CD8-positive, alpha-beta memory T cell (primary cell): ENCODE data around the gene ZBTB1. TPM values are rescaled to one million over a fixed set of nuclear protein-coding genes. Genes with fewer than 3 reads are reported as not detected.

Experiments
- CTCF ChIA-PET: fragments of 350-600 bp; sonication (Branson Sonifier 250); formaldehyde crosslinking; loops from one replicate; lab custom pipeline; 2021; ENCODE audit warnings: antibody characterized with exemption; lab: Charles Lee
- POLR2A ChIA-PET: fragments of 350-600 bp; sonication (Branson Sonifier 250); formaldehyde crosslinking; loops from one replicate; lab custom pipeline; 2021; ENCODE audit warnings: antibody characterized with exemption; lab: Charles Lee
- DNase-seq, 5 donors: peaks; one replicate each; pipeline versions ENCODE4 v3.0.0 to v3.0.0-alpha.2; 2020 to 2022; ENCODE audit warnings: mixed read lengths in 1 of 5
- H3K27ac ChIP-seq: one replicate; pipeline ENCODE4 v1.7.0; 2013; ENCODE audit warnings: low read depth, mild to moderate bottlenecking, low read length, moderate library complexity
- H3K27me3 ChIP-seq: 2 replicates; pipeline ENCODE4 v1.7.0; 2013; ENCODE audit warnings: low read length, mild to moderate bottlenecking; ENCODE audit not compliant: insufficient read depth, poor library complexity, severe bottlenecking
- H3K36me3 ChIP-seq: 2 replicates; pipeline ENCODE4 v1.7.0; 2013; ENCODE audit warnings: mild to moderate bottlenecking, low read length, moderate library complexity; ENCODE audit not compliant: insufficient read depth
- H3K4me1 ChIP-seq: 2 replicates; pipeline ENCODE4 v1.7.0; 2013; ENCODE audit warnings: mild to moderate bottlenecking, low read length, moderate library complexity; ENCODE audit not compliant: insufficient read depth
- H3K4me3 ChIP-seq: 2 replicates; pipeline ENCODE4 v1.7.0; 2013; ENCODE audit warnings: mild to moderate bottlenecking, low read length
- H3K9me3 ChIP-seq: 2 replicates; pipeline ENCODE4 v1.7.0; 2013; ENCODE audit warnings: mild to moderate bottlenecking, low read length
- H3K27ac Mint-ChIP-seq, 8 donors: one replicate each; pipeline ENCODE4 v1.8.0; 2020 to 2021; ENCODE audit warnings: mixed read lengths in 8 of 8, mild to moderate bottlenecking in 6 of 8, inconsistent platforms in 3 of 8, moderate library complexity in 3 of 8
- H3K27me3 Mint-ChIP-seq, 2 donors: one replicate each; pipeline ENCODE4 v1.8.0; 2020 to 2021; ENCODE audit warnings: mixed read lengths in 2 of 2, mild to moderate bottlenecking in 1 of 2, moderate library complexity in 1 of 2
- H3K36me3 Mint-ChIP-seq, 3 donors: one replicate each; pipeline ENCODE4 v1.8.0; 2020 to 2021; ENCODE audit warnings: mixed read lengths in 3 of 3, inconsistent platforms in 1 of 3, mild to moderate bottlenecking in 1 of 3
- H3K4me1 Mint-ChIP-seq, 3 donors: one replicate each; pipeline ENCODE4 v1.8.0; 2020 to 2021; ENCODE audit warnings: mixed read lengths in 3 of 3, inconsistent platforms in 1 of 3, mild to moderate bottlenecking in 1 of 3
- H3K4me3 Mint-ChIP-seq, 7 donors: one replicate each; pipeline ENCODE4 v1.8.0; 2020 to 2021; ENCODE audit warnings: mixed read lengths in 7 of 7, mild to moderate bottlenecking in 6 of 7, moderate library complexity in 4 of 7, inconsistent platforms in 2 of 7
- H3K9me3 Mint-ChIP-seq, 5 donors: one replicate each; pipeline ENCODE4 v1.8.0; 2020 to 2022; ENCODE audit warnings: mixed read lengths in 5 of 5, mild to moderate bottlenecking in 3 of 5, moderate library complexity in 2 of 5, inconsistent platforms in 1 of 5
- polyA plus RNA-seq: library from polyadenylated mRNA; unstranded; fragments of 300-500 nt; fragmentation: Illumina TruSeq; gene quantifications from one replicate; pipeline ENCODE4 v1.2.3, GENCODE V29; 2021
- total RNA-seq, 2 experiments: library from RNA; stranded (reverse); gene quantifications; one replicate each; pipeline ENCODE4 v1.2.3, GENCODE V29; 2021

ZBTB1 gene
- total and polyA plus RNA-seq, 3 experiments from 2014 or later, result 48.2 to 51.7 (median 48.4) TPM

DNA sequence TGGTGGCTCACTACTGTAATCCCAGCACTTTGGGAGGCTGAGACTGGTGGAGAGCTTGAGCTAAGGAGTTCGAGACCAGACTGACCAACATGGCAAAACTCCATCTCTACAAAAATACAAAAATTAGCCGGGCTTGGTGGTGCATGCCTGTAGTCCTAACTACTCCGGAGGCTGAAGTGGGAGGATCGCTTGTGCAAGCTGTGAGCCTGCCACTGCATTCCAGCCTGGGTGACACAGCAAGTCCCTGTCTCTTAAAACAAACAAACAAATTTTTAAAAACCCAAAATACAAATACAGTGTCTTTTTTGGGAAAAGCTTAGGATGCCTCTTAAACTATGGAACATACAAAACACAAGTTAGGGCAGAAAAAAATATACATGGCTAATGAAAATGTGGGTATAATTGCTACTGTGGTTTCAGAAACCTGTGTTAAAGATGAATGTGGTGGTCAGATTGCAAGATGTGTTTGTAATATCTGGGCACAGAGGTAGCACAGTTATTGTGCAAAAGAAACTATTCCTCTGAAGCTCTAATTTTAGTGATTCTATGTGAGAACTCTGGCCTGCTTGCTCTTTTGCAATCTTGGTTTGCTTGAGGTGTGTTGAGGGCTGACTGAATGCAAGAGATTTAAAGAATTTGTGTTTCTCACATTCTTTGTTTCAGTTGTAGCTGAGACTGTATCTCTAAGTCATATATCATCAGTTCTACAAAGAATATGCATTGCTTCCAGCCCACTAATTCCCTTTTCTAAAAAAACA, 32.1 kb downstream of the ZBTB1 start:
- Mint-ChIP-seq H3K27me3 (peaks cover 0 to 4% of the 10 kb centered on the region in 2 donors), H3K4me3 (peak overlapping the region in 6 of 7 donors; percentile 1 to 75 (median 41)), H3K4me1 (peaks cover 14 to 24% (median 23%) of the 10 kb centered on the region in 3 donors), H3K9me3 (peaks cover 0 to 6% (median 3%) of the 10 kb centered on the region in 5 donors), H3K27ac (no peak overlapping the region), H3K36me3 (peaks cover 0 to 6% (median 0%) of the 10 kb centered on the region in 3 donors)
- no peak overlapping the region for H3K4me3 ChIP-seq
- POLR2A ChIA-PET, result no interaction called here
- H3K4me1 ChIP-seq, result peaks cover 9% of the 10 kb centered on the region
- H3K27ac ChIP-seq, result no peak overlapping the region
- CTCF ChIA-PET, result interaction anchor here (0.8 to 1.3 kb wide), 2 partner anchors 26 to 106 kb away, joined by 3 to 4 read pairs; no protein-coding TSS in a partner anchor
- DNase-seq, result no peak
- H3K27me3 ChIP-seq, result no peaks in the 10 kb centered on the region
- no peaks in the 10 kb centered on the region for H3K9me3 ChIP-seq
- no peaks in the 10 kb centered on the region for H3K36me3 ChIP-seq

DNA sequence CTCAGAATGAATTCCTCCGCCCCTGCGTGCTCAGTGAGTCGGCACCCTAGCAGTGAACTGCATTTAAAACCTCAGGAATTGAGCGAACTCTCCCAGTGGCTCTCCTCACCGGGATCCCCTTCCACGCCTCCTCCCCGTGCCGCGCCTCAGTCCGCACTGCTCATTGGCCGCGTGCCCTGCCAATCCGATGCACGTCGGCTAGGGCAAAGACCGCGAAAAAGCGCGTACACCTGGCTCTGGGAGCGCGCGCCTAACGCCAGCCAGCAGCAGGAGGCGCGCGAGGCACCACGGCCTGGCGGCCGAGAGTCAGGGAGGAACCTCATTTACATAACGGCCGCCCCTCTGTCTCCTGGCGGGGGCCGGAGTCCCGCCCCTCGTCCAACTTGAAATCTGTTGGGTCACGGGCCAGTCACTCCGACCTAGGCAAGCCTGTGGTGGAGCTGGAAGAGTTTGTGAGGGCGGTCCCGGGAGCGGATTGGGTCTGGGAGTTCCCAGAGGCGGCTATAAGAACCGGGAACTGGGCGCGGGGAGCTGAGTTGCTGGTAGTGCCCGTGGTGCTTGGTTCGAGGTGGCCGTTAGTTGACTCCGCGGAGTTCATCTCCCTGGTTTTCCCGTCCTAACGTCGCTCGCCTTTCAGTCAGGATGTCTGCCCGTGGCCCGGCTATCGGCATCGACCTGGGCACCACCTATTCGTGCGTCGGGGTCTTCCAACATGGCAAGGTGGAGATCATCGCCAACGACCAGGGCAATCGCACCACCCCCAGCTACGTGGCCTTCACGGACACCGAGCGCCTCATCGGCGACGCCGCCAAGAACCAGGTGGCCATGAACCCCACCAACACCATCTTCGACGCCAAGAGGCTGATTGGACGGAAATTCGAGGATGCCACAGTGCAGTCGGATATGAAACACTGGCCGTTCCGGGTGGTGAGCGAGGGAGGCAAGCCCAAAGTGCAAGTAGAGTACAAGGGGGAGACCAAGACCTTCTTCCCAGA, 35.9 kb downstream of the ZBTB1 start, which contains the start of gene HSPA2:
TSS of gene HSPA2 (plus strand) at position 534 of the 995 bp plus-strand sequence. CDS start at position 643, 109 bp downstream.
- peaks cover 0 to 6% of the 10 kb centered on the region in 2 donors for H3K27me3 Mint-ChIP-seq
- peak; percentile 89 to 94 (median 90) for DNase-seq
- H3K27ac Mint-ChIP-seq, result peak within 1 kb of the TSS; percentile 59 to 94 (median 87)
- H3K36me3 ChIP-seq, result no peaks in the 10 kb centered on the region
- peak within 1 kb of the TSS; percentile 92 for H3K4me3 ChIP-seq
- H3K36me3 Mint-ChIP-seq, result peaks cover 0 to 6% (median 0%) of the 10 kb centered on the region in 3 donors
- H3K27ac ChIP-seq, result no peak within 1 kb of the TSS
- peaks cover 0 to 6% (median 3%) of the 10 kb centered on the region in 5 donors for H3K9me3 Mint-ChIP-seq
- peak within 1 kb of the TSS; percentile 92 to 99 (median 95) for H3K4me3 Mint-ChIP-seq
- POLR2A ChIA-PET, result interaction anchor here (0.6 to 1.6 kb wide), 6 partner anchors 35 to 1193 kb away, joined by 3 to 4 read pairs (median 3); partner anchors contain the start of genes MTHFD1 and ZBTB1
- H3K4me1 Mint-ChIP-seq, result peaks cover 26 to 39% (median 37%) of the 10 kb centered on the region in 3 donors
- H3K4me1 ChIP-seq, result peaks cover 18% of the 10 kb centered on the region
- H3K27me3 ChIP-seq, result no peaks in the 10 kb centered on the region
- CTCF ChIA-PET, result interaction anchor here (0.9 to 2.0 kb wide), 16 partner anchors 8 to 197 kb away, joined by 3 to 17 read pairs (median 6); partner anchors contain the start of genes PPP1R36 and ZBTB1
- H3K9me3 ChIP-seq, result no peaks in the 10 kb centered on the region

DNA sequence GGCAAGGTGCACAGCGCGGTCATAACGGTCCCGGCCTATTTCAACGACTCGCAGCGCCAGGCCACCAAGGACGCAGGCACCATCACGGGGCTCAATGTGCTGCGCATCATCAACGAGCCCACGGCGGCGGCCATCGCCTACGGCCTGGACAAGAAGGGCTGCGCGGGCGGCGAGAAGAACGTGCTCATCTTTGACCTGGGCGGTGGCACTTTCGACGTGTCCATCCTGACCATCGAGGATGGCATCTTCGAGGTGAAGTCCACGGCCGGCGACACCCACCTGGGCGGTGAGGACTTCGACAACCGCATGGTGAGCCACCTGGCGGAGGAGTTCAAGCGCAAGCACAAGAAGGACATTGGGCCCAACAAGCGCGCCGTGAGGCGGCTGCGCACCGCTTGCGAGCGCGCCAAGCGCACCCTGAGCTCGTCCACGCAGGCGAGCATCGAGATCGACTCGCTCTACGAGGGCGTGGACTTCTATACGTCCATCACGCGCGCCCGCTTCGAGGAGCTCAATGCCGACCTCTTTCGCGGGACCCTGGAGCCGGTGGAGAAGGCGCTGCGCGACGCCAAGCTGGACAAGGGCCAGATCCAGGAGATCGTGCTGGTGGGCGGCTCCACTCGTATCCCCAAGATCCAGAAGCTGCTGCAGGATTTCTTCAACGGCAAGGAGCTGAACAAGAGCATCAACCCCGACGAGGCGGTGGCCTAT, 36.8 kb downstream of the ZBTB1 start:
- ChIA-PET POLR2A (interaction anchor here (0.6 kb wide), 2 partner anchors 13 to 1192 kb away, joined by 3 to 7 read pairs; no protein-coding TSS in a partner anchor), CTCF (interaction anchor here (2.0 to 2.2 kb wide), 2 partner anchors 10 to 36 kb away, joined by 7 to 16 read pairs; partner anchors contain the start of gene ZBTB1)
- H3K4me1 Mint-ChIP-seq, result peaks cover 26 to 39% (median 37%) of the 10 kb centered on the region in 3 donors
- H3K27me3 Mint-ChIP-seq, result peaks cover 0 to 6% of the 10 kb centered on the region in 2 donors
- H3K27ac Mint-ChIP-seq, result peak overlapping the region in 3 of 8 donors; percentile 41 to 46 (median 42)
- H3K27ac ChIP-seq, result no peak overlapping the region
- peak overlapping the region; percentile 92 to 99 (median 95) for H3K4me3 Mint-ChIP-seq
- H3K9me3 ChIP-seq, result no peaks in the 10 kb centered on the region
- H3K9me3 Mint-ChIP-seq, result peaks cover 0 to 6% (median 3%) of the 10 kb centered on the region in 5 donors
- peaks cover 18% of the 10 kb centered on the region for H3K4me1 ChIP-seq
- peak in 2 of 5 donors; percentile 6 to 10 for DNase-seq
- peak overlapping the region; percentile 92 for H3K4me3 ChIP-seq
- peaks cover 0 to 6% (median 0%) of the 10 kb centered on the region in 3 donors for H3K36me3 Mint-ChIP-seq
- H3K27me3 ChIP-seq, result no peaks in the 10 kb centered on the region
- no peaks in the 10 kb centered on the region for H3K36me3 ChIP-seq

DNA sequence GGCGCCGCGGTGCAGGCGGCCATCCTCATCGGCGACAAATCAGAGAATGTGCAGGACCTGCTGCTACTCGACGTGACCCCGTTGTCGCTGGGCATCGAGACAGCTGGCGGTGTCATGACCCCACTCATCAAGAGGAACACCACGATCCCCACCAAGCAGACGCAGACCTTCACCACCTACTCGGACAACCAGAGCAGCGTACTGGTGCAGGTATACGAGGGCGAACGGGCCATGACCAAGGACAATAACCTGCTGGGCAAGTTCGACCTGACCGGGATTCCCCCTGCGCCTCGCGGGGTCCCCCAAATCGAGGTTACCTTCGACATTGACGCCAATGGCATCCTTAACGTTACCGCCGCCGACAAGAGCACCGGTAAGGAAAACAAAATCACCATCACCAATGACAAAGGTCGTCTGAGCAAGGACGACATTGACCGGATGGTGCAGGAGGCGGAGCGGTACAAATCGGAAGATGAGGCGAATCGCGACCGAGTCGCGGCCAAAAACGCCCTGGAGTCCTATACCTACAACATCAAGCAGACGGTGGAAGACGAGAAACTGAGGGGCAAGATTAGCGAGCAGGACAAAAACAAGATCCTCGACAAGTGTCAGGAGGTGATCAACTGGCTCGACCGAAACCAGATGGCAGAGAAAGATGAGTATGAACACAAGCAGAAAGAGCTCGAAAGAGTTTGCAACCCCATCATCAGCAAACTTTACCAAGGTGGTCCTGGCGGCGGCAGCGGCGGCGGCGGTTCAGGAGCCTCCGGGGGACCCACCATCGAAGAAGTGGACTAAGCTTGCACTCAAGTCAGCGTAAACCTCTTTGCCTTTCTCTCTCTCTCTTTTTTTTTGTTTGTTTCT, 37.6 kb downstream of the ZBTB1 start:
- H3K4me3 ChIP-seq, result peak overlapping the region; percentile 51
- H3K9me3 Mint-ChIP-seq, result peaks cover 0 to 6% (median 3%) of the 10 kb centered on the region in 5 donors
- H3K4me1 Mint-ChIP-seq, result peaks cover 26 to 39% (median 37%) of the 10 kb centered on the region in 3 donors
- no peaks in the 10 kb centered on the region for H3K36me3 ChIP-seq
- DNase-seq, result peak in 3 of 5 donors; percentile 4 to 48 (median 11)
- CTCF ChIA-PET, result interaction anchor here (2.2 kb wide), 1 partner anchor 37 kb away, joined by 7 read pairs; the partner anchor contains the start of gene ZBTB1
- peak overlapping the region; percentile 53 to 99 (median 95) for H3K4me3 Mint-ChIP-seq
- no peaks in the 10 kb centered on the region for H3K27me3 ChIP-seq
- no peaks in the 10 kb centered on the region for H3K9me3 ChIP-seq
- POLR2A ChIA-PET, result interaction anchor here (0.6 kb wide), 1 partner anchor 12 kb away, joined by 7 read pairs; no protein-coding TSS in a partner anchor
- H3K4me1 ChIP-seq, result peaks cover 18% of the 10 kb centered on the region
- H3K27me3 Mint-ChIP-seq, result peaks cover 0 to 6% of the 10 kb centered on the region in 2 donors
- H3K27ac Mint-ChIP-seq, result peak overlapping the region; percentile 12 to 77 (median 47)
- peaks cover 0 to 6% (median 0%) of the 10 kb centered on the region in 3 donors for H3K36me3 Mint-ChIP-seq
- no peak overlapping the region for H3K27ac ChIP-seq

DNA sequence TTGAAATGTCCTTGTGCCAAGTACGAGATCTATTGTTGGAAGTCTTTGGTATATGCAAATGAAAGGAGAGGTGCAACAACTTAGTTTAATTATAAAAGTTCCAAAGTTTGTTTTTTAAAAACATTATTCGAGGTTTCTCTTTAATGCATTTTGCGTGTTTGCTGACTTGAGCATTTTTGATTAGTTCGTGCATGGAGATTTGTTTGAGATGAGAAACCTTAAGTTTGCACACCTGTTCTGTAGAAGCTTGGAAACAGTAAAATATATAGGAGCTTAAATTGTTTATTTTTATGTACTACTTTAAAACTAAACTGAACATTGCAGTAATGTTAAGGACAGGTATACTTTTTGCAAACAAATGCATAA, 38.2 kb downstream of the ZBTB1 start:
- POLR2A ChIA-PET, result no interaction called here
- CTCF ChIA-PET, result interaction anchor here (1.4 to 2.2 kb wide), 2 partner anchors 13 to 38 kb away, joined by 4 to 7 read pairs; partner anchors contain the start of gene ZBTB1
- H3K9me3 ChIP-seq, result no peaks in the 10 kb centered on the region

DNA sequence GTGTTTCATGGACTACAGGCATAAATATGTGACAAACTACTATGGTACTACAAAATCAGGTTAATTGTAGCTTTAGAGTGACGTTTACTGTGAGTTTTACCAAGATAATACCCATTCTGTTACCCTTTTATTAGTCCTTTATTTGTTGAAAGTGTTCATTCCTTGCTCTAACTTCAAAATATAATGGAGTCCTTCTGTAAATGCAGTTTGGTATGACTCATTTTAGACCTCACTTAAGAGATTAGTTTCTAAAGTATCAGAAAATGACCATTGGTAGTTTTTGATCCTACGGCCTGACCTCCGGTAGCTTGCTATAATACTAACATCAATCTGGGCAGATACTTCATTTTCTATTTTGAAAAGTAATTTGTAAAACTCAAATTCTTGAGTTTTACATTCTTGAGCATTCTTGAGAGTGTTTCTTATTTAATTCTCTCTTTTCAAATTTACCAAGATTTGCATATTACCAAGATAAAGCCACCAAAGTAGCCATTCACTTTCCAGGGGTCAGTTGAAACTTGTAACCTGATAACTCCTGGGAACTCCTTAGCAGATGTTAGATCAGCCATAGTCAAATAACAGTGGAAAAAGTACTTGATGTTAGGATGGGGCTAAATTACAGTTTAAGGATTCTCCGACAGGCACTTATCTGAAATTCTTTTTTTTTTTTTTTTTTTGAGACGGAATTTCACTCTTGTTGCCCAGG, 40.2 kb downstream of the ZBTB1 start:
- POLR2A ChIA-PET, result interaction anchor here (0.7 to 0.9 kb wide), 3 partner anchors 39 to 206 kb away, joined by 3 to 7 read pairs (median 3); no protein-coding TSS in a partner anchor
- H3K9me3 ChIP-seq, result no peaks in the 10 kb centered on the region
- H3K27ac ChIP-seq, result no peak overlapping the region
- peaks cover 0 to 5% (median 0%) of the 10 kb centered on the region in 3 donors for H3K36me3 Mint-ChIP-seq
- no peak overlapping the region for H3K27ac Mint-ChIP-seq
- no peak overlapping the region for H3K4me3 Mint-ChIP-seq
- H3K4me3 ChIP-seq, result no peak overlapping the region
- H3K27me3 ChIP-seq, result no peaks in the 10 kb centered on the region
- CTCF ChIA-PET, result interaction anchor here (0.8 kb wide), 2 partner anchors 16 to 91 kb away, joined by 3 read pairs; no protein-coding TSS in a partner anchor
- H3K4me1 ChIP-seq, result peaks cover 17% of the 10 kb centered on the region
- H3K36me3 ChIP-seq, result no peaks in the 10 kb centered on the region
- H3K9me3 Mint-ChIP-seq, result peaks cover 0 to 6% (median 3%) of the 10 kb centered on the region in 5 donors
- H3K4me1 Mint-ChIP-seq, result peaks cover 29 to 41% (median 36%) of the 10 kb centered on the region in 3 donors
- no peak for DNase-seq
- H3K27me3 Mint-ChIP-seq, result peaks cover 0 to 6% of the 10 kb centered on the region in 2 donors

More for the DNA sequence above, 38.2 kb downstream of the ZBTB1 start:
- Mint-ChIP-seq H3K4me3 (peak overlapping the region; percentile 53 to 99 (median 95)), H3K27me3 (peaks cover 0 to 6% of the 10 kb centered on the region in 2 donors), H3K4me1 (peaks cover 26 to 39% (median 37%) of the 10 kb centered on the region in 3 donors), H3K36me3 (peaks cover 0 to 6% (median 0%) of the 10 kb centered on the region in 3 donors), H3K27ac (peak overlapping the region in 3 of 8 donors; percentile 12 to 72 (median 51)), H3K9me3 (peaks cover 0 to 6% (median 3%) of the 10 kb centered on the region in 5 donors)
- Histone ChIP-seq H3K4me3 (no peak overlapping the region), H3K36me3 (no peaks in the 10 kb centered on the region), H3K4me1 (peaks cover 18% of the 10 kb centered on the region), H3K27ac (no peak overlapping the region), H3K27me3 (no peaks in the 10 kb centered on the region)
- DNase-seq, result no peak
